AG04450 (cell line): ENCODE measurements around the gene HDHD5. TPM values are rescaled to one million over a fixed set of nuclear protein-coding genes. Genes with fewer than 3 reads are reported as not detected.

ENCODE experiments used
- CTCF ChIA-PET: fragments of 300-600, 350-600 bp; formaldehyde crosslinking; extraction: SDS; loops from one replicate; lab custom pipeline; 2022; ENCODE audit warnings: antibody characterized with exemption, inconsistent platforms; lab: Charles Lee
- POLR2A ChIA-PET: fragments of 350-600 bp; formaldehyde crosslinking; extraction: SDS; loops from one replicate; lab custom pipeline; 2021; ENCODE audit warnings: antibody characterized with exemption, inconsistent platforms; lab: Yijun Ruan, JAX
- DNase-seq: peaks from one replicate; pipeline ENCODE4 v3.0.0-alpha.2; 2011; ENCODE audit warnings: low read depth, low spot score
- H3K27ac ChIP-seq: one replicate; pipeline ENCODE4 v1.5.1; 2012; ENCODE audit warnings: low read depth, low read length, control low read depth
- H3K27me3 ChIP-seq: one replicate; pipeline ENCODE4 v1.6.0; 2012; ENCODE audit warnings: low read length; ENCODE audit not compliant: control insufficient read depth, insufficient read depth
- H3K4me3 ChIP-seq: 2 replicates; pipeline ENCODE4 v1.5.1; 2011; ENCODE audit warnings: mild to moderate bottlenecking, low read depth, low read length, control low read depth
- H3K9me3 ChIP-seq: 2 replicates; pipeline ENCODE4 v1.5.1; 2012; ENCODE audit warnings: low read length; ENCODE audit not compliant: control insufficient read depth, insufficient read depth
- CTCF ChIP-seq: IDR thresholded peaks from 2 replicates; pipeline ENCODE4 v1.5.1; 2011; ENCODE audit warnings: low read depth, low read length, control low read depth, inconsistent platforms
- polyA plus RNA-seq: library from polyadenylated mRNA; depleted of rRNA; stranded (reverse); fragments of >200 nt; gene quantifications from 2 replicates; pipeline ENCODE4 v1.2.3, GENCODE V29; 2011; rRNA removed

HDHD5 gene
- polyA plus RNA-seq, 1 experiment = 14.4 TPM

GRCh38 chr22:17093081-17093480, 66.0 kb downstream of the HDHD5 start:
- no peak for TF ChIP-seq CTCF
- DNase-seq = no peak
- Histone ChIP-seq H3K27me3 (no peaks in the 10 kb centered on the region), H3K9me3 (no peaks in the 10 kb centered on the region), H3K27ac (no peak overlapping the region), H3K4me3 (no peak overlapping the region)
- CTCF ChIA-PET = interaction anchor here (1.5 to 2.8 kb wide), 2 partner anchors 35 to 79 kb away, joined by 6 to 14 read pairs; no protein-coding TSS in a partner anchor
- POLR2A ChIA-PET = no interaction called here

- no peak overlapping the region for H3K4me3 ChIP-seq
- ChIA-PET CTCF (interaction anchor here (1.0 to 2.8 kb wide), 2 partner anchors 80 to 410 kb away, joined by 3 to 14 read pairs; no protein-coding TSS in a partner anchor), POLR2A (interaction anchor here (0.6 to 0.7 kb wide), 2 partner anchors 12 to 19 kb away, joined by 3 to 4 read pairs; no protein-coding TSS in a partner anchor)
- H3K27me3 ChIP-seq = no peaks in the 10 kb centered on the region
- DNase-seq = no peak
- H3K27ac ChIP-seq = peak overlapping the region; percentile 2
- no peak for TF ChIP-seq CTCF
- H3K9me3 ChIP-seq = no peaks in the 10 kb centered on the region
These were observed 67.2 kb downstream of the HDHD5 start for GRCh38 chr22:17091851-17092250.

- ChIA-PET POLR2A (no interaction called here), CTCF (interaction anchor here (2.5 kb wide), 1 partner anchor 412 kb away, joined by 7 read pairs; no protein-coding TSS in a partner anchor)
- Histone ChIP-seq H3K27me3 (no peaks in the 10 kb centered on the region), H3K9me3 (no peaks in the 10 kb centered on the region; the same call in 1 of the 2 replicates), H3K4me3 (no peak overlapping the region), H3K27ac (no peak overlapping the region)
- DNase-seq = no peak
- no peak for TF ChIP-seq CTCF
These were observed 68.5 kb downstream of the HDHD5 start for GRCh38 chr22:17090550-17090949.

Other genes with a start within 250 kb of the HDHD5 start
- gene GAB4, start 151.1 kb downstream of the HDHD5 start, polyA plus RNA-seq = not detected in 2 replicates
- gene IL17RA, start 74.3 kb downstream of the HDHD5 start, polyA plus RNA-seq = 20.3 and 22.3 TPM in 2 replicates
- gene TMEM121B, start 37.9 kb downstream of the HDHD5 start, polyA plus RNA-seq = 0.05 and 0.06 TPM in 2 replicates
- gene ADA2, start 60.2 kb upstream of the HDHD5 start, polyA plus RNA-seq = 1.2 and 1.3 TPM in 2 replicates
- gene CECR2, start 210.2 kb upstream of the HDHD5 start, polyA plus RNA-seq = not detected in 2 replicates